KMS-11 (cell line): ENCODE measurements around the gene ADCY3.

Source experiments
- H2AFZ ChIP-seq: fragments of 200-600 bp; sonication (generic); 2 replicates; pipeline ENCODE4 v1.6.1; 2016; ENCODE audit warnings: antibody characterized with exemption, mixed run types, low read depth
- H3K27ac ChIP-seq: fragments of 200-600 bp; sonication (generic); 2 replicates; pipeline ENCODE4 v1.6.1; 2016; ENCODE audit warnings: mild to moderate bottlenecking, mixed run types
- H3K27me3 ChIP-seq: fragments of 200-600 bp; sonication (generic); 2 replicates; pipeline ENCODE4 v1.6.1; 2017; ENCODE audit warnings: mild to moderate bottlenecking, low read depth, mixed run types, moderate library complexity; ENCODE audit not compliant: insufficient read depth
- H3K36me3 ChIP-seq: fragments of 200-600 bp; sonication (generic); 2 replicates; pipeline ENCODE4 v1.6.1; 2017; ENCODE audit warnings: mild to moderate bottlenecking, mixed run types; ENCODE audit not compliant: insufficient read depth
- H3K4me1 ChIP-seq: fragments of 200-600 bp; sonication (generic); 2 replicates; pipeline ENCODE4 v1.6.1; 2016; ENCODE audit warnings: mild to moderate bottlenecking, low read depth, mixed run types; ENCODE audit not compliant: poor library complexity, severe bottlenecking
- H3K4me2 ChIP-seq: fragments of 200-600 bp; sonication (generic); 2 replicates; pipeline ENCODE4 v1.7.0; 2016; ENCODE audit warnings: mild to moderate bottlenecking, mixed run types
- H3K4me3 ChIP-seq: fragments of 200-600 bp; sonication (generic); IDR thresholded peaks from 2 replicates; pipeline ENCODE4 v1.6.1; 2017; ENCODE audit warnings: low read depth, low read length, mixed read lengths; ENCODE audit not compliant: insufficient read depth
- H3K79me2 ChIP-seq: fragments of 200-600 bp; sonication (generic); 2 replicates; pipeline ENCODE4 v1.6.1; 2016; ENCODE audit warnings: low read depth, mixed run types; ENCODE audit not compliant: insufficient read depth
- H3K9ac ChIP-seq: fragments of 200-600 bp; sonication (generic); 2 replicates; pipeline ENCODE4 v1.6.1; 2016; ENCODE audit warnings: mild to moderate bottlenecking, mixed run types
- H4K20me1 ChIP-seq: fragments of 200-600 bp; sonication (generic); 2 replicates; pipeline ENCODE4 v1.6.1; 2016; ENCODE audit warnings: mild to moderate bottlenecking, mixed run types; ENCODE audit not compliant: insufficient read depth
- CTCF ChIP-seq: fragments of 200-600 bp; sonication (generic); conservative IDR thresholded peaks from 2 replicates; pipeline ENCODE4 v1.6.1; 2017; ENCODE audit warnings: low read depth, mild to moderate bottlenecking, antibody characterized with exemption, low read length, moderate library complexity, mixed read lengths

The ADCY3 gene

GRCh38 chr2:24830786-24831185 lies 89.3 kb downstream of the ADCY3 start:
- Histone ChIP-seq H4K20me1 (no peaks in the 10 kb centered on the region), H3K4me1 (peaks cover 14% of the 10 kb centered on the region), H3K79me2 (no peaks in the 10 kb centered on the region), H3K36me3 (no peaks in the 10 kb centered on the region), H3K4me3 (no peak overlapping the region), H3K4me2 (no peak overlapping the region), H3K27me3 (no peaks in the 10 kb centered on the region), H3K27ac (no peak overlapping the region), H2AFZ (no peak overlapping the region), H3K9ac (no peak overlapping the region)
- no peak for TF ChIP-seq CTCF

- no peak overlapping the region for H3K4me2 ChIP-seq
- H2AFZ ChIP-seq = no peak overlapping the region
- no peak overlapping the region for H3K4me3 ChIP-seq
- H3K27me3 ChIP-seq = no peaks in the 10 kb centered on the region
- H3K4me1 ChIP-seq = peaks cover 14% of the 10 kb centered on the region
- no peak for TF ChIP-seq CTCF
- H3K79me2 ChIP-seq = no peaks in the 10 kb centered on the region
- no peaks in the 10 kb centered on the region for H4K20me1 ChIP-seq
- H3K27ac ChIP-seq = no peak overlapping the region
- H3K36me3 ChIP-seq = no peaks in the 10 kb centered on the region
- H3K9ac ChIP-seq = no peak overlapping the region
These were observed 89.7 kb downstream of the ADCY3 start for GRCh38 chr2:24830351-24830750.

GRCh38 chr2:24828238-24828996 lies 91.6 kb downstream of the ADCY3 start:
- no peak overlapping the region for H3K4me3 ChIP-seq
- peaks cover 14% of the 10 kb centered on the region for H3K4me1 ChIP-seq
- H3K27me3 ChIP-seq = no peaks in the 10 kb centered on the region
- H3K27ac ChIP-seq = no peak overlapping the region
- no peaks in the 10 kb centered on the region for H3K79me2 ChIP-seq
- H2AFZ ChIP-seq = no peak overlapping the region
- no peaks in the 10 kb centered on the region for H3K36me3 ChIP-seq
- no peak overlapping the region for H3K4me2 ChIP-seq
- no peak overlapping the region for H3K9ac ChIP-seq
- no peaks in the 10 kb centered on the region for H4K20me1 ChIP-seq
- no peak for TF ChIP-seq CTCF

GRCh38 chr2:24827321-24828237 lies 92.5 kb downstream of the ADCY3 start:
- H3K27ac ChIP-seq = no peak overlapping the region
- no peaks in the 10 kb centered on the region for H3K36me3 ChIP-seq

More at GRCh38 chr2:24827321-24828237, 92.5 kb downstream of the ADCY3 start:
- Histone ChIP-seq H3K27me3 (no peaks in the 10 kb centered on the region), H3K79me2 (no peaks in the 10 kb centered on the region; the same call in 1 of the 2 replicates), H3K4me3 (no peak overlapping the region), H3K4me2 (no peak overlapping the region), H2AFZ (no peak overlapping the region), H3K9ac (no peak overlapping the region), H4K20me1 (no peaks in the 10 kb centered on the region), H3K4me1 (peaks cover 21% of the 10 kb centered on the region)
- peak; percentile 90 for TF ChIP-seq CTCF
